K562 (cell line): ENCODE results near the gene RBMX2. TPM values are rescaled to one million over a fixed set of nuclear protein-coding genes. Genes with fewer than 3 reads are reported as not detected.
A peak's percentile ranks its signal among the peaks of the same experiment; 100 is the strongest.

Experiments used
- BRF1 ChIP-seq: IDR thresholded peaks from 3 replicates; pipeline ENCODE4 v1.6.1; 2011; ENCODE audit warnings: borderline replicate concordance, mild to moderate bottlenecking; ENCODE audit not compliant: insufficient read length; ENCODE audit errors: extremely low read depth
- E2F4 ChIP-seq: sonication (generic); formaldehyde crosslinking; IDR thresholded peaks from 2 replicates; pipeline ENCODE4 v1.8.0; 2022; ENCODE audit warnings: mild to moderate bottlenecking, low read depth, missing genetic modification reagents
- EHMT2 ChIP-seq: fragments of 450-650 bp; IDR thresholded peaks from 2 replicates; pipeline ENCODE4 v1.6.1; 2018; ENCODE audit warnings: antibody characterized with exemption
- FOSL1 ChIP-seq: fragments of 200-800 bp; sonication (Bioruptor generic); conservative IDR thresholded peaks from 2 replicates; pipeline ENCODE4 v1.6.1; 2016; ENCODE audit warnings: missing genetic modification characterization, missing compliant biosample characterization
- FOXM1 ChIP-seq, 2 experiments: fragments of 450-650 bp in 1 of 2; sonication (generic) in 1 of 2; formaldehyde crosslinking in 1 of 2; IDR thresholded peaks; 2 replicates each; pipeline versions ENCODE4 v1.6.1 to v1.9.0; 2017 to 2022; ENCODE audit warnings: low read depth in 2 of 2, mild to moderate bottlenecking in 2 of 2, missing genetic modification reagents in 1 of 2, moderate library complexity in 1 of 2
- HMGN3 ChIP-seq: IDR thresholded peaks from 2 replicates; pipeline ENCODE4 v1.6.1; 2011; ENCODE audit warnings: borderline replicate concordance, low read depth, mild to moderate bottlenecking, mixed read lengths, low read length; ENCODE audit not compliant: insufficient read length; ENCODE audit errors: extremely low read depth
- JUNB ChIP-seq: fragments of 450-650 bp; formaldehyde crosslinking; conservative IDR thresholded peaks from 2 replicates; pipeline ENCODE4 v1.4.0; 2020; ENCODE audit warnings: mild to moderate bottlenecking
- MAZ ChIP-seq, 2 experiments: fragments of 450-650 bp in 1 of 2; sonication (generic) in 1 of 2; formaldehyde crosslinking; IDR thresholded peaks in 1 of 2; conservative IDR thresholded peaks in 1 of 2; 2 replicates each; pipeline versions ENCODE4 v1.4.0 to v1.5.0; 2020; ENCODE audit warnings: mild to moderate bottlenecking in 1 of 2, missing genetic modification reagents in 1 of 2
- MTF1 ChIP-seq: fragments of 250-450 bp; sonication (Bioruptor Pico); IDR thresholded peaks from 2 replicates; pipeline ENCODE4 v1.9.0; 2021; ENCODE audit warnings: moderate library complexity, mild to moderate bottlenecking, inconsistent platforms, borderline replicate concordance
- NCOA4 ChIP-seq: fragments of 450-650 bp; IDR thresholded peaks from 2 replicates; pipeline ENCODE4 v1.6.1; 2018; ENCODE audit warnings: mild to moderate bottlenecking; ENCODE audit not compliant: partially characterized antibody
- NFYB ChIP-seq: IDR thresholded peaks from 2 replicates; pipeline ENCODE4 v1.6.1; 2011; ENCODE audit warnings: mild to moderate bottlenecking, moderate library complexity; ENCODE audit not compliant: insufficient read length; ENCODE audit errors: extremely low read depth
- NR2F6 ChIP-seq: fragments of 450-650 bp; formaldehyde crosslinking; IDR thresholded peaks from 2 replicates; pipeline ENCODE4 v1.4.0; 2020; ENCODE audit warnings: mild to moderate bottlenecking
- OTX1 ChIP-seq: fragments of 450-650 bp; formaldehyde crosslinking; IDR thresholded peaks from 2 replicates; pipeline ENCODE4 v1.4.0; 2022; ENCODE audit warnings: mild to moderate bottlenecking
- RFX7 ChIP-seq: fragments of 250-450 bp; sonication (Bioruptor Pico); IDR thresholded peaks from 2 replicates; pipeline ENCODE4 v1.5.1; 2021; ENCODE audit warnings: mild to moderate bottlenecking
- SMAD1 ChIP-seq: fragments of 150-350 bp; IDR thresholded peaks from 2 replicates; pipeline ENCODE4 v1.6.1; 2014; ENCODE audit warnings: low read length, low read depth; ENCODE audit not compliant: partially characterized antibody
- SNRNP70 ChIP-seq: fragments of 200-400 bp; formaldehyde crosslinking; optimal IDR thresholded peaks from 2 replicates; pipeline ENCODE3; 2017; ENCODE audit warnings: low read depth, low read length
- TCFL5 ChIP-seq: fragments of 250-450 bp; sonication (Bioruptor Pico); conservative IDR thresholded peaks from 2 replicates; pipeline ENCODE4 v1.6.1; 2021; ENCODE audit warnings: mild to moderate bottlenecking, moderate library complexity, matching md5 sums
- ZNF134 ChIP-seq: fragments of 250-450 bp; sonication (Bioruptor Pico); conservative IDR thresholded peaks from 2 replicates; pipeline ENCODE4 v1.4.0; 2020
- ZNF175 ChIP-seq: fragments of 200-800 bp; sonication (Bioruptor generic); IDR thresholded peaks from 2 replicates; pipeline ENCODE4 v1.6.1; 2016; ENCODE audit warnings: low read depth, mild to moderate bottlenecking, missing genetic modification characterization, missing compliant biosample characterization
- ZNF217 ChIP-seq: sonication (generic); formaldehyde crosslinking; IDR thresholded peaks from 2 replicates; pipeline ENCODE4 v1.8.0; 2022; ENCODE audit warnings: mild to moderate bottlenecking, missing genetic modification reagents
- ZNF224 ChIP-seq: sonication (generic); formaldehyde crosslinking; IDR thresholded peaks from 2 replicates; pipeline ENCODE4 v1.8.0; 2022; ENCODE audit warnings: mild to moderate bottlenecking, missing genetic modification reagents
- ZNF263 ChIP-seq: sonication (generic); formaldehyde crosslinking; IDR thresholded peaks from 2 replicates; pipeline ENCODE4 v1.8.0; 2022; ENCODE audit warnings: mild to moderate bottlenecking, missing genetic modification reagents, borderline replicate concordance
- polyA plus RNA-seq, 8 experiments: library from polyadenylated mRNA; depleted of rRNA in 4 of 8; stranded (reverse) in 5 of 8; unstranded in 3 of 8; fragments of >200 nt; fragmentation: Nextera tagmentation in 2 of 8; fragmentation: Illumina TruSeq in 1 of 8; extraction: Ambion mirVana in 2 of 8; extraction: Trizol in 1 of 8; gene quantifications; 2 replicates each; pipeline versions ENCODE4 v1.2.1 to v1.2.3, GENCODE V29; 2011 to 2014; ENCODE audit warnings: inconsistent platforms in 1 of 8, missing spikeins in 1 of 8
- total RNA-seq, 7 experiments: library from RNA; depleted of rRNA in 6 of 7; stranded (reverse); fragments of >200 nt in 6 of 7; fragmentation: Illumina TruSeq in 2 of 7; extraction: Trizol in 2 of 7; gene quantifications; 2 replicates each; pipeline versions ENCODE4 v1.2.1 to v1.2.3, GENCODE V29; 2011 to 2021; ENCODE audit warnings: low replicate concordance in 1 of 7
- TF ChIP-seq, protein P1 (sequence below): fragments of 450-650 bp; IDR thresholded peaks from 2 replicates; pipeline ENCODE4 v1.6.1; 2014; ENCODE audit warnings: low read depth, mild to moderate bottlenecking, moderate library complexity, borderline replicate concordance
- TF ChIP-seq, protein P2 (sequence below), 2 experiments: fragments of 200-800 bp in 1 of 2; sonication (Bioruptor generic) in 1 of 2; sonication (generic) in 1 of 2; formaldehyde crosslinking in 1 of 2; IDR thresholded peaks in 1 of 2; conservative IDR thresholded peaks in 1 of 2; 2 replicates each; pipeline versions ENCODE4 v1.5.0 to v1.6.1; 2016 to 2020; ENCODE audit warnings: missing compliant biosample characterization in 1 of 2, missing genetic modification characterization in 1 of 2, missing genetic modification reagents in 1 of 2

Gene RBMX2
- total and polyA plus RNA-seq, 9 of the 15 experiments (the other 6 are each of a cell fraction or from before 2014, with no cell fraction given): 27.2 to 62.5 (median 54.1) TPM

DNA sequence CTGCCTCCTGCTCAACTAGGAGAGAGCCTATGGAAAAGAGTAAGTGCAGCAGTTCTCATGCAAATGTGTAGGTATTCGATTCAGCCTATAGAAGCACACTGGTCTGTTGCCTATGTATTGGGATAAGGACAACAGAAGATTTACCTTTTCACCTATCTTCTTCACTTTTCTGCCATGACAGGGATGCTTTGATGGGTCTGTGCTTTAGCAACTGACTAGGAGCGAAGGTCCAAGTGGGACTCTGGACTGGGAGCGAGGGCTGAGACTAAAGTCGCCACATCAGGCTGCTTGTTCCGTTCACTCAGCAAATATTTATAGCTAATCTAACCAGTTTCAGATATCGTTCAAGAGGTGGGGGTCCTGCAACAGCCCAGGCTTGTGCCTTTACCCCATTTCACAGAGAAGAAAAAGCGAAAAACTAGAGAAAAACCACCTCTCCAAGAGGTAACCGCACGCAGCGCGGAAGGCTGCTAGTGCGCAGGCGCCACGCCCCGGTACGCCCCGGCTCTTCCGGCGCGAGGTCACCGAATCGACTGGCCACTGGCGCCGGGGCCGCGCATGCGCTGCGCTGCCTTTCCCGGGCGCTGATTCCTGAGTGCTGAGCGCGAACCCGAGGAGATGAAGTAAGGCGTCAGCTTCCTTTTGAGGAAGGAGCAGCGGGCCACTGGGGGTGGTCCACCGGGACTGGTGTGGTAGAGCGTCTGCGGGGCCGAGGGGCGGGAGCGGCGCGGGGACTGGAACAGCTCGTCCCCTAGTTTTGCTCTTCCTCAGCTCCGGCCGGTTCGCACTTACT lies at the start of gene RBMX2 (continued):
- TF ChIP-seq HMGN3: peak; percentile 46
- no peak for TF ChIP-seq MAZ (CRISPR knock-in tag; conservative IDR thresholded peaks at IDR 0.05 in 1 of 2, IDR thresholded peaks at IDR 0.05 in 1 of 2)
- TF ChIP-seq SMAD1: no peak
- TF ChIP-seq ZNF263: no peak
- TF ChIP-seq ZNF175 (CRISPR knock-in tag): no peak
- TF ChIP-seq MTF1 (CRISPR knock-in tag): no peak
- no peak for TF ChIP-seq ZNF217 (CRISPR knock-in tag)
- no peak for TF ChIP-seq FOXM1 (IDR thresholded peaks at IDR 0.05; ENCODE audit: low read depth)
- no peak for TF ChIP-seq FOXM1 (CRISPR knock-in tag; IDR thresholded peaks at IDR 0.05; ENCODE audit: low read depth)
- no peak for TF ChIP-seq NR2F6 (CRISPR knock-in tag)
- TF ChIP-seq TCFL5 (CRISPR knock-in tag): no peak
- no peak for TF ChIP-seq FOSL1
- no peak for TF ChIP-seq EHMT2
- no peak for TF ChIP-seq ZNF134 (CRISPR knock-in tag)
- TF ChIP-seq, protein P1, sequence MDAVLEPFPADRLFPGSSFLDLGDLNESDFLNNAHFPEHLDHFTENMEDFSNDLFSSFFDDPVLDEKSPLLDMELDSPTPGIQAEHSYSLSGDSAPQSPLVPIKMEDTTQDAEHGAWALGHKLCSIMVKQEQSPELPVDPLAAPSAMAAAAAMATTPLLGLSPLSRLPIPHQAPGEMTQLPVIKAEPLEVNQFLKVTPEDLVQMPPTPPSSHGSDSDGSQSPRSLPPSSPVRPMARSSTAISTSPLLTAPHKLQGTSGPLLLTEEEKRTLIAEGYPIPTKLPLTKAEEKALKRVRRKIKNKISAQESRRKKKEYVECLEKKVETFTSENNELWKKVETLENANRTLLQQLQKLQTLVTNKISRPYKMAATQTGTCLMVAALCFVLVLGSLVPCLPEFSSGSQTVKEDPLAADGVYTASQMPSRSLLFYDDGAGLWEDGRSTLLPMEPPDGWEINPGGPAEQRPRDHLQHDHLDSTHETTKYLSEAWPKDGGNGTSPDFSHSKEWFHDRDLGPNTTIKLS: no peak
- no peak for TF ChIP-seq E2F4 (CRISPR knock-in tag)
- no peak for TF ChIP-seq BRF1
- TF ChIP-seq SNRNP70: no peak
- TF ChIP-seq JUNB (CRISPR knock-in tag): no peak
- TF ChIP-seq RFX7: no peak
- TF ChIP-seq, protein P2, sequence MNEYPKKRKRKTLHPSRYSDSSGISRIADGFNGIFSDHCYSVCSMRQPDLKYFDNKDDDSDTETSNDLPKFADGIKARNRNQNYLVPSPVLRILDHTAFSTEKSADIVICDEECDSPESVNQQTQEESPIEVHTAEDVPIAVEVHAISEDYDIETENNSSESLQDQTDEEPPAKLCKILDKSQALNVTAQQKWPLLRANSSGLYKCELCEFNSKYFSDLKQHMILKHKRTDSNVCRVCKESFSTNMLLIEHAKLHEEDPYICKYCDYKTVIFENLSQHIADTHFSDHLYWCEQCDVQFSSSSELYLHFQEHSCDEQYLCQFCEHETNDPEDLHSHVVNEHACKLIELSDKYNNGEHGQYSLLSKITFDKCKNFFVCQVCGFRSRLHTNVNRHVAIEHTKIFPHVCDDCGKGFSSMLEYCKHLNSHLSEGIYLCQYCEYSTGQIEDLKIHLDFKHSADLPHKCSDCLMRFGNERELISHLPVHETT (CRISPR knock-in tag; conservative IDR thresholded peaks at IDR 0.05 in 1 of 2, IDR thresholded peaks at IDR 0.05 in 1 of 2): no peak
- TF ChIP-seq NFYB: no peak
- no peak for TF ChIP-seq NCOA4
- TF ChIP-seq OTX1 (CRISPR knock-in tag): no peak
- TF ChIP-seq ZNF224 (CRISPR knock-in tag): no peak
